Measurements from ENCODE around the gene MAS1.

The MAS1 gene

DNA sequence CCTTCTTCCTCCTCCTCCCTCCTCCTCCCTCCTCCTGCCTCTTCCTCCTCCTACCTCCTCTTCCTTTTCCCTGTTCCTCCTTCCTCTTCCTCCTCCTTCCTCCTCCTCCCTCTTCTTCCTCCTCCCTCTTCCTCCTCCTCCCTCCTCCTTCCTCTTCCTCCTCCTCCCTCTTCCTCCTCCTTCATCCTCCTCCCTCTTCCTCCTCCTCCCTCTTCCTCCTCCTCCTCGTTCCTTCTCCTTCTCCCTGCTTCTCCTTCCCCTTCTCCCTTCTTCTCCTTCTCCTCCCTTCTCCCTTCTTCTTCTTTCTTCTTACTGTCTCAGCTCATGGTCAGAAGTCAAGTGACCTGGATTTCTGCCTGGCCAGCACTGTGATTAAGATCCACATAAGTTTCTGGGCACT, 7.7 kb downstream of the MAS1 start:
- H3K36me3 Mint-ChIP-seq = no peaks in the 10 kb centered on the region
- ATAC-seq = no peak

DNA sequence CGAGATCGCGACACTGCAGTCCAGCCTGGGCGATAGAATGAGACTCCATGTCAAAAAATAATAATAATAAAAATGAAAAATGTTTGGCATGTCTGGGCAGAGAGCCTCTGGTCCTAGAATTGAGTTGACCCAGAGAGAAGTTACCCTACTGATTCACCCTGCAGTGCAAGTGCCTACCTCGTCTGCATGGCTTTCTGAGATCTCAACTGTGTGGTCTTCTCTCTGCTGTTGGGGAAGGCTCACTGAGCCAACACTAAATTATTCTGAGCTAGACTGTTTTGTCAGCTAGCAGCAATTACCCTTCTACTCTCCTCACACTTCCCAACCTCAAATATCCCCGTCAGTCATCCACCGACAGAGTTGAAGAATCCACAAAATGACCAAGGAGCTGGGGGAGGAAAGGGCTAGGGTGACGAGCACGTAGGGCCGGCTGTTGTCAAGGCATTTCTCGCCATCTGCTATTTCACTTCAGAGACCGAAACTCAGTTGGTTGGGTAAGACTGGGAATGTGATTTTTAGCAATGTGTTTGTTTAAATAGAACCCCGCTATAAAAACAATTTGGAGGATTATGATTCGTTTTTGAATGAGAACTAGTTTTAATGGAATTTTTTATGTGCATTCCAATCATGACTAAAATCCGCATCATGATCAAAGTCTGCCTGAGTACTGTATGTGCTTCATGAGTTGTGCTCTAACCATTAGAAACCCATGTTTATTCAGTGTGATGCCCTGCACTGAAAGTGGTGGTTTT, 9.4 kb downstream of the MAS1 start:
- ATAC-seq (no peak), DNase-seq (ENCODE audit: low spot score in 2 of 2) (no peak)
- Mint-ChIP-seq H3K9me3 (no peaks in the 10 kb centered on the region), H3K36me3 (no peaks in the 10 kb centered on the region), H3K27ac (no peak overlapping the region), H3K4me1 (no peaks in the 10 kb centered on the region), H3K4me3 (no peak overlapping the region)

More for the DNA sequence above, 7.7 kb downstream of the MAS1 start:
- no peak for DNase-seq (ENCODE audit: low spot score in 2 of 2)
- no peaks in the 10 kb centered on the region for H3K4me1 Mint-ChIP-seq
- H3K4me3 Mint-ChIP-seq = no peak overlapping the region
- peak overlapping the region; percentile 33 for H3K27ac Mint-ChIP-seq
- H3K9me3 Mint-ChIP-seq = no peaks in the 10 kb centered on the region

DNA sequence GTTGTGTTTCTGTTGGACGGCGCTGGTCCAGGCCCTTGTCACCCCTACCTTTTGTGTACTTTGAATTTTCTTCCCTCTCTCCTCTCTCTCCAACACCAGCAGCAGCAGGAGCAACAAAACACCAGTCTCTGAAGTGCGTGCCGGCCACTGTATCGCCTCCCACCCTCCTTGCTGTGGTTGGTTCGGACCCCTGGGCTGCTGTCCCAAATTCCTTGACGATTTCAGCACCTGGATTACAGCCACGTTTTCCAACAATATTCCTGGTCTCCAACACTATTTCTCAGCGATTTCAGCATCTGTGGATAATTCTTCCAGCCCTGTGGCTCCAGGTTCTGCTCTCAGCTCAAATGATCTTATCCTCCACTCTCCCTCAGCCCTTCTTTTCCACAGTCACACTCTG, 11.8 kb downstream of the MAS1 start:
- DNase-seq (ENCODE audit: low spot score in 2 of 2) = no peak
- no peak overlapping the region for H3K4me3 Mint-ChIP-seq

DNA sequence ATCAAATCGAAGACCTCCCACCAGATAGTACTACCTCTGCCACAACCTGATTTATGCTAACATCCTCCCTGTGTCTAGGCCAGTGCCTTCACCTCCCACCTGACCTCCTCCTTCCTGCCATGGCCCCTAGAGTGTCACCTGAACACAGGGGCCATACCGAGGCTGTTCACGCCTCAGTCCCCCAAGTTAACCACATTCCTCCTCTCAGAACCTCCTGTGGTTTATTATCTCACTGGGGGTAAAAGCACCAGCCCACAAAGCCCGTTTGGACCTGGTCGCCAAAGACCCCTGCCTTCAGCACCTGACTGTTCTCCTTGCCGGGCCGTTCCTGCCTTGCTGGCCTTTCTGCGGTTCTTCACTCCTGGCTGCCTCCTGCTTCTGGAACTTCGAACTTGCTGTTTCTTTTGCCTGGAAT, 13.7 kb downstream of the MAS1 start:
- no peak overlapping the region for H3K27ac Mint-ChIP-seq
- H3K4me1 Mint-ChIP-seq = no peaks in the 10 kb centered on the region
- H3K4me3 Mint-ChIP-seq = no peak overlapping the region
- DNase-seq (ENCODE audit: low spot score in 2 of 2) (no peak), ATAC-seq (peak; percentile 45)
- no peaks in the 10 kb centered on the region for H3K36me3 Mint-ChIP-seq
- no peaks in the 10 kb centered on the region for H3K9me3 Mint-ChIP-seq

More for the DNA sequence above, 11.8 kb downstream of the MAS1 start:
- Mint-ChIP-seq H3K4me1 (no peaks in the 10 kb centered on the region), H3K9me3 (no peaks in the 10 kb centered on the region), H3K27ac (no peak overlapping the region), H3K36me3 (no peaks in the 10 kb centered on the region)
- ATAC-seq = no peak

DNA sequence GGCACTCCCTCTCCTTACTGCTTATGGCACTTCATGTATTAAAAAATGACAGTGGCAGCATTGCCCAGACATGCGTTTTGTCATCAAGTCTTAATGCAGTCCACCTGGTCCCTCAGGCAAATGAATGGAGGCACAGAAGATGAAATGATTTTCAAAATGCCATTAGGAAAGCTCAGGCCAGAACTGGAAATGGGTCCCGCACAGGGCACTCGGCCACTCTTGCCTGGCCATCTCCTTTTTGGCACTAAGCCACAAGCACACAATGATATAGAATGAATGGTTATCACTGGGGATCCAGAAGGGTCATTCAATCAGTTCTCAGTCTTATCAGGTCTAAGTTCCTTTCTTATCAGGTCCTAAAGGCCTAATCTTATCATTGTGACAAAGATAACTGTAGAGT, 15.6 kb downstream of the MAS1 start:
- Mint-ChIP-seq H3K4me3 (no peak overlapping the region), H3K9me3 (no peaks in the 10 kb centered on the region), H3K27ac (no peak overlapping the region), H3K4me1 (no peaks in the 10 kb centered on the region), H3K36me3 (no peaks in the 10 kb centered on the region)
- DNase-seq (ENCODE audit: low spot score in 2 of 2) = no peak
- ATAC-seq = no peak

DNA sequence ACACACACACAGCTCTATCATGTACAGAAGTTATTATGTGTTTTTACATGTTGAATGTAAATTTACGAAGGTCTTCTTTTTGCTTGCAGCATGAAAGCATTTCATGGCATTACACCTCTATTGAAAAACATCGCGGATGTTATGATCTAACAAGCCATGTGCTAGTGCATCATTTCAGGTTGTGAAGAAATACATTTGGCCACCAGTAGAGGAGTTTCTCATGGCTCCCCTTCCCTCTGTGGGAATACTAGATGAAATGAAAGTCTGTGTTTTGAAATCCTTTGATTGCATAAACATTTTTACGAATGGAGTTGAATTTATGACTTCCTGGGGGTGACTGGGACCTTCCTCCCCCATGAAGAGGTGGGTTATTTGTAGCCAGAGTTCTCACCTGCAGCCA, 17.7 kb downstream of the MAS1 start:
- DNase-seq (ENCODE audit: low spot score in 2 of 2) = no peak
- H3K9me3 Mint-ChIP-seq = no peaks in the 10 kb centered on the region
- H3K27ac Mint-ChIP-seq = no peak overlapping the region
- no peaks in the 10 kb centered on the region for H3K36me3 Mint-ChIP-seq
- no peak for ATAC-seq
- peaks cover 5% of the 10 kb centered on the region for H3K4me1 Mint-ChIP-seq
- H3K4me3 Mint-ChIP-seq = no peak overlapping the region

DNA sequence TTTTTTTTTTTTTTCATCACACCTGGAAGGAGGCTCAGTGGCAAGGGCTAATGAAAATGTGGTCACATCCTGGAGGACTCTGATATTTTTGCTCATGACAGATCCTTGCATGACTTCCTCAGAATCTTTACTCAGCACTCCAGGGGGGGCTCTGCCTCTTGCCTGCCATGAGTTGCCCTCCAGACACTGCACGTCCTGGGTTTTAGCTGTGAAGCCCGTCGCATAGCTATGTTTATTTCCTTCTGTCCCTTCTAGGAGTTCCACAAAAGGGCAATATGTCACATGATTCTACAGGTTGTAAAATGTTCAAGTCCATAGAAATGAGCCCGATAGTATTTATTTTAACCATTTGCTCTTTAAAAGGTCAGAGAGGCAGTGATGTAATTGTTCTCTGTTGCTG, 18.2 kb downstream of the MAS1 start:
- H3K4me3 Mint-ChIP-seq = no peak overlapping the region
- no peak overlapping the region for H3K27ac Mint-ChIP-seq
- DNase-seq (ENCODE audit: low spot score in 2 of 2) (no peak), ATAC-seq (no peak)
- no peaks in the 10 kb centered on the region for H3K36me3 Mint-ChIP-seq
- H3K4me1 Mint-ChIP-seq = peaks cover 7% of the 10 kb centered on the region
- no peaks in the 10 kb centered on the region for H3K9me3 Mint-ChIP-seq

DNA sequence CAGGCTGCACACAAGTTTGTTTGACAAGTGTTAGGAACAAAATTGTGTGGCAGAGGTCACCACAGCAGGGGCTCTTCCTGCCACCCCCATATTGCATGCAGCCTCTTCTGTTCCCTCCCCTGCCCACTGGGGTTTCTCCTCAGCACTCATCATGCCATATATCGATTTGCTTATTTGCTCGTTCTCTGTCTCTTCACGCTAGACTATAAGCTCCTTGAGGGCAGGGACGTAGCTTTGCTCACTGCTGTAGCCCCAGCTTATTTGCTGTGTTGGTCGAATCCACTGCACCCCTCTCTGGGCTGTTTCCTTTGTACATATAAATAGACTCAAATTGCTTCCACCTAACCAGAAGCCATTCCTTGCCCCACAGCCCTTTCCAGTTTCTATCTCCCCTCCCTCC, 19.6 kb downstream of the MAS1 start:
- DNase-seq (ENCODE audit: low spot score in 2 of 2) (no peak), ATAC-seq (no peak)
- Mint-ChIP-seq H3K27ac (no peak overlapping the region), H3K9me3 (no peaks in the 10 kb centered on the region), H3K36me3 (no peaks in the 10 kb centered on the region), H3K4me1 (peaks cover 19% of the 10 kb centered on the region), H3K4me3 (no peak overlapping the region)

DNA sequence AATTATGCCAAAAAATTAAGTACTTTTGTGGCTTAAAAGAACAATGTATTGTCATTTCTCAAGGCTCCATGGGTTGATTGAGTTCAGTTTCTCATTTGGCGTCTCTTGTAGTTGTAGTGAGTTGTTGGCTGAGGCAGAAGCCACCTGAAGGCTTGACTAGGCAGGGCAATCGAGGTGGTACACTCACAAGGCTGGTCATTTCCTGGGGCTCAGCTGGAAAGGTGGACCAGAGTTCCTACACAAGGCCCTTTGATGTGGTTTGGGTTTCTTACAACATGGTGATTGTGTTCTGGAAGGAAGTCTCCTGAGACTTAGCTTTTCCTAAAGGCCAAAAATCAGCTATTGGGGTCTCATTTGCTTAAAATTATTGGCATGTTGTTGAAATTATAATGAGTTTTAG, 22.6 kb downstream of the MAS1 start:
- Mint-ChIP-seq H3K27ac (no peak overlapping the region), H3K36me3 (no peaks in the 10 kb centered on the region), H3K9me3 (no peaks in the 10 kb centered on the region), H3K4me3 (no peak overlapping the region), H3K4me1 (peaks cover 19% of the 10 kb centered on the region)
- ATAC-seq (no peak), DNase-seq (ENCODE audit: low spot score in 2 of 2) (no peak)

DNA sequence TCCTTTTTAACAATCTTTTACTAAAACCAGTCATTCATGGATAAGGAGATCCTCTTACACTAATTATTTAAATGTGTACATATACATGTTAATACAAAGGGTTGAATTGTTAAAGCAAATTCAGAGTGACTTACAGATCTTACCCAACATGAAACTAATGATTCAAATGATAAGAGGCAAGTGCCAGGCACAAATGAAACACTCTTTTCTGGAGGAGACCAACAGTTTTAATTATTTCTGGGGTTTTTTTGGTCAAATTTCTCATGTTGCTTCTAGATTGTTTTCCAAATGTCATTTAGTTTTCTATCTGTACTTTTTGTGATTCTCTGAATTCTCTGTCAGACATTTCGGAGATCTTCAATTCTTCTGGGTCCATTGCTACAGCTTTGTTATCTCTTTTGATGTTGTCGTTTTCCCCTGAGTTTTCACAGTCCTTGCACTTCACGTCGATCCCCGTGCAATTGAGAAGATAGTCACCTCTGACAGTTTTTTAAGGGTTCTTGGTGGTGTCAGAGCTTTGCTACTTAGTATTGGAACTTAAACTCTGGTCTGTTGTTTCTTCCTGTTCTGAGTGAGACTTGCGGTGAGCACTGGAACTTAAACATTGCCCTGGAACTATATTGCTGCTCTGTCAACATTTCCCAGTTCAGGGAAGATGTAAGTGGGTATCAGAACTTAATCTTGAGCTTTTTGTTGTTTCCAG, 23.2 kb downstream of the MAS1 start:
- Mint-ChIP-seq H3K36me3 (no peaks in the 10 kb centered on the region), H3K27ac (peak overlapping the region; percentile 32)
- ATAC-seq = peak; percentile 80

DNA sequence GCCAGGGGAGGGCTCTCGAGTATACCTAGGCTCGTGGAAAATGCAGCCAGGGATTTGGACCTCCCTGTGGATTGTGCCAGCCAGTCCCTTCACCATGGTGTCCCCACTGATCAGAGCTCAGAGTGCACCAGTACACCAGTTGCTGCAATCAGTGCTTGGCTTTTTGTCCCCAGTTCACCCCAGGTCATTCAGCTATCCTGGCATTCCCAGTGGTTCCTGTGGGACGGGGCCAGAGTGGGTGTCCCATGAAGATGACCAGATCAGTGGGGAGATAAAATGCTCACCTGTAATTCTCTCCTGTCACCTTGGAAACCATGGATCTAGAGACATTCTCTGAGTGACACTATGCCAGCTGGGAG, 23.8 kb downstream of the MAS1 start:
- Mint-ChIP-seq H3K9me3 (no peaks in the 10 kb centered on the region), H3K27ac (peak overlapping the region; percentile 32)

More for the DNA sequence above, 23.2 kb downstream of the MAS1 start:
- peaks cover 24% of the 10 kb centered on the region for H3K4me1 Mint-ChIP-seq
- DNase-seq (ENCODE audit: low spot score in 2 of 2) = no peak
- no peaks in the 10 kb centered on the region for H3K9me3 Mint-ChIP-seq
- H3K4me3 Mint-ChIP-seq = peak overlapping the region; percentile 37

DNA sequence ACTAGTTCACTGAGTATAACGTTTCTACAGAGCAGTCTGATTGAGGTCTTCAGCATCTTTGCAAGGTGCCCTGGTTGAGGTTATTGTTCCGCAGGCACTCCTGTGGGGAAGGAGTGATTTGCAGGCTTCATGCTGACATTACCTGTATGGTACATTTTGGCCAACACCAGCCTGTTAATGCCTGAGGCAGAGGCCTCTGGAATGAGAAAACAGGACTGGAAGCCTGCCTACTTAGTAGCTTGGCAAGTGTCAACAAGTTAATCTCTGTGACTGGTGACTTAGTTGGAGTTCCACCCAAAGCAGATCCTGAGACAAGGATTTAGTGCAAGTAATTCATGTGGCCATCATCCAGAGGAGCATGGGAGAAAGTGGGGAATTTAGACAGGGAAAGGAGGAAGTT, 24.6 kb downstream of the MAS1 start:
- Mint-ChIP-seq H3K4me1 (peaks cover 24% of the 10 kb centered on the region), H3K9me3 (no peaks in the 10 kb centered on the region), H3K36me3 (no peaks in the 10 kb centered on the region), H3K27ac (no peak overlapping the region), H3K4me3 (no peak overlapping the region)
- DNase-seq (ENCODE audit: low spot score in 2 of 2) (no peak), ATAC-seq (no peak)

More for the DNA sequence above, 23.8 kb downstream of the MAS1 start:
- Mint-ChIP-seq H3K4me3 (peak overlapping the region; percentile 37), H3K4me1 (peaks cover 24% of the 10 kb centered on the region), H3K36me3 (no peaks in the 10 kb centered on the region)
- DNase-seq (ENCODE audit: low spot score in 2 of 2) (no peak), ATAC-seq (peak; percentile 22)

DNA sequence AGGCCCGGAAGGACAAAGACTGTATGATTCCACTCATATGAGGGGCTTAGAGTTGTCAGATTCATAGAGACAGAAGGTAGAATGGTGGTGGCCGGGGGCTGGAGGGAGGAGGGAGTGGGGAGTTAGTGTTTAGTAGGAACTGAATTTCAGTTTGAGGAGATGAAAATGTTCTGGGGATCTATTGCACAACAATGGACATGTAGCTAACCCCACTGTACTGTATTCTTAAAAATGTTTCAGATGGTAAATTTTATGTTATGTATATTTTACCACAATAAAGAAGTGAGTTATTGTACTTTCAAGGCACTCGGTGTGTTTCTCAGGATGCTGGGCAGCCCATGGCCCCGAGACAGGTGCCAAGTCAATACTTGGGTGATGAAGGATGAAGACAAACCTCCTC, 25.4 kb downstream of the MAS1 start:
- no peak for ATAC-seq
- H3K9me3 Mint-ChIP-seq = no peaks in the 10 kb centered on the region
- no peak for DNase-seq (ENCODE audit: low spot score in 2 of 2)
- no peaks in the 10 kb centered on the region for H3K36me3 Mint-ChIP-seq
- peaks cover 24% of the 10 kb centered on the region for H3K4me1 Mint-ChIP-seq
- H3K27ac Mint-ChIP-seq = no peak overlapping the region
- H3K4me3 Mint-ChIP-seq = no peak overlapping the region

DNA sequence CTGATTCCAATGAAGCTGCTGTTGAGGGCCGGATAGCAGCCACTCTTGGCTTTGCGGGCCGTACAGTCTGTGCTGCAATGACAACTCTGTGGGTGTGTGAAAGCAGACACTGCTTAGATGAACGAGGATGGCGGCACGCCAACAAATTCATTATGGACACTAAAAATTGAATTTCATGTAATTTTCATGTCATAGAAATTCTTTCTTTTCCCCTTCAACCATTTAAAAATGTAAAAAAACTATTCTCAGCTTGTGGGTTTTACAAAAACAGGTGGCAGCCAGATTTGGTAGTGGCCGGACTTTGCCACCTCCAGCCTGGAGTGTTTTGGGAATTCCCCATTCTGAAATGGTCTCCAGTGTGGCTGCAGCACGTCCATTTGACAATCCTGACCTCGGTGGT, 26.0 kb downstream of the MAS1 start:
- Mint-ChIP-seq H3K36me3 (no peaks in the 10 kb centered on the region), H3K9me3 (peaks cover 5% of the 10 kb centered on the region), H3K27ac (no peak overlapping the region), H3K4me3 (no peak overlapping the region), H3K4me1 (peaks cover 24% of the 10 kb centered on the region)
- ATAC-seq = no peak
- no peak for DNase-seq (ENCODE audit: low spot score in 2 of 2)

DNA sequence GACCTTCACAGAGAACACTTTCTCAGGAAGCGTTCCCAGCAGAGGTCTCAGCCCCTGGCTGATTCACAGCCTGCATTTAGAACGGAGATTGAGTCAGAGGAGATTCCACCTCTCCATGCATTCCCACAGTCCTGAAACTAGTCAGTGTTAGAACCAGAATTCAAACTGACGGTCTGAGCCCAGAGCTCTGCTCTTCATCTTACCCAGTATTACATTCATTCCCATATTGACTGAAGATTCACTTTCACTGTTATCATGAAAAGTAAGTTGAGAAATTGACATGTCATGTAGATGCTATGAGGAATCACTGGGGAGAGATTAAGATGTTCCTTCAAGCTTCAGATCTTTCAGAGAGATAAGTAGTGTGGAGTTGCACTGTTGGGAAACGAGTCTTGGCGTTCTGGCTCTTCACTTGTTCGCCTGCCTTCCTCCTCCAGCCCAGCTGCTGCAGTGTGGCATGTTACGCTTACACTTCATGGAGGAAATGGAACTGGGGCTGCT, 28.3 kb downstream of the MAS1 start:
- no peaks in the 10 kb centered on the region for H3K36me3 Mint-ChIP-seq
- DNase-seq (ENCODE audit: low spot score in 2 of 2) = no peak
- peaks cover 16% of the 10 kb centered on the region for H3K4me1 Mint-ChIP-seq
- peaks cover 7% of the 10 kb centered on the region for H3K9me3 Mint-ChIP-seq
- no peak overlapping the region for H3K4me3 Mint-ChIP-seq
- H3K27ac Mint-ChIP-seq = no peak overlapping the region
- peak; percentile 36 for ATAC-seq

DNA sequence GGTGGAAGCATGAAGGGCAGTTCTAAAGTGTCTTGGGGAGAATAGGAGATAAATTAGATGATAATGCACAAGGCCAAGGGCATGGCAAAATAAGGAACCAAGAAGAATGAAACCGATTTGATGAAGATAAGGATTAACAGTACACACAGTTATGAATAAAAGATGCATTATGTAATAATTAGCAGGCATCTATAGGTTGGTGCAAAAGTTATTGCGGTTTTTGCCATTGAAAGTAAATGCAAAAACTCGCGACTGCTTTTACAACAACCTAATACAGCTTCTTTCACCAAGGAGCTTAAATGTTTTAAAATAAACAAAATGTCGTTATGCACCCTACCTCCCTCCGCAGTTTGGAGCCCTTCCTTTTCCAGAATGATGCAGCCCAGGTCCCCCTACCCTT, 29.0 kb downstream of the MAS1 start:
- Mint-ChIP-seq H3K4me3 (no peak overlapping the region), H3K4me1 (peaks cover 9% of the 10 kb centered on the region), H3K36me3 (no peaks in the 10 kb centered on the region), H3K9me3 (peaks cover 9% of the 10 kb centered on the region), H3K27ac (no peak overlapping the region)
- ATAC-seq (no peak), DNase-seq (ENCODE audit: low spot score in 2 of 2) (no peak)
